CD14-positive monocyte (primary cell): Measurements from ENCODE around the gene RANBP17. TPM values are rescaled to one million over a fixed set of nuclear protein-coding genes. Genes with fewer than 3 reads are reported as not detected.
"Not testable (repeated sequence)": the region's sequence is repeated elsewhere in the genome, so short reads cannot be mapped to it uniquely, and the experiment has no call there.

Experiments used
- DNase-seq, 3 donors: peaks; one replicate each; pipeline ENCODE4 v3.0.0-alpha.2; 2011 to 2022
- H2AFZ ChIP-seq: 2 replicates; pipeline ENCODE4 v1.6.0; 2012; ENCODE audit warnings: mild to moderate bottlenecking, low read depth, low read length, inconsistent platforms; ENCODE audit not compliant: insufficient read depth, poor library complexity, severe bottlenecking
- H3K27ac ChIP-seq, 2 donors: 1 replicate in 1 of 2; 2 replicates in 1 of 2; pipeline ENCODE4 v1.5.1; 2012 to 2013; ENCODE audit warnings: low read length in 2 of 2, control low read depth in 1 of 2, inconsistent platforms in 1 of 2, low read depth in 1 of 2, mild to moderate bottlenecking in 1 of 2
- H3K27me3 ChIP-seq, 2 donors: one replicate each; pipeline versions ENCODE4 v1.6.0 to v1.6.1; 2011 to 2013; ENCODE audit warnings: low read length in 2 of 2; ENCODE audit not compliant: control insufficient read depth in 2 of 2, insufficient read depth in 2 of 2
- H3K36me3 ChIP-seq, 2 donors: replicated peaks in 1 of 2; 1 replicate in 1 of 2; 2 replicates in 1 of 2; pipeline versions ENCODE4 v1.5.1 to v1.6.1; 2012 to 2013; ENCODE audit warnings: low read length in 2 of 2, control low read depth in 1 of 2, inconsistent platforms in 1 of 2, mild to moderate bottlenecking in 1 of 2; ENCODE audit not compliant: insufficient read depth in 2 of 2, control insufficient read depth in 1 of 2
- H3K4me1 ChIP-seq, 2 donors: 1 replicate in 1 of 2; 2 replicates in 1 of 2; pipeline versions ENCODE4 v1.5.1 to v1.6.1; 2012 to 2013; ENCODE audit warnings: low read length in 2 of 2, control low read depth in 1 of 2, inconsistent platforms in 1 of 2, mild to moderate bottlenecking in 1 of 2, moderate library complexity in 1 of 2; ENCODE audit not compliant: insufficient read depth in 2 of 2, control insufficient read depth in 1 of 2
- H3K4me2 ChIP-seq: replicated peaks from 2 replicates; pipeline ENCODE3; 2012; ENCODE audit warnings: low read length, moderate library complexity, mild to moderate bottlenecking; ENCODE audit not compliant: poor library complexity, severe bottlenecking; ENCODE audit errors: extremely low read depth
- H3K4me3 ChIP-seq, 3 experiments: fragments of 200-600 bp in 1 of 3; sonication (generic) in 1 of 3; replicated peaks in 1 of 3; 1 replicate in 2 of 3; 2 replicates in 1 of 3; pipeline ENCODE4 v1.5.1; 2011 to 2013; ENCODE audit warnings: low read length in 3 of 3, mild to moderate bottlenecking in 3 of 3, control low read depth in 2 of 3, low read depth in 2 of 3, inconsistent platforms in 1 of 3, moderate library complexity in 1 of 3
- H3K79me2 ChIP-seq: 2 replicates; pipeline ENCODE4 v1.6.0; 2012; ENCODE audit warnings: mild to moderate bottlenecking, control low read depth, inconsistent platforms, low read length, moderate library complexity; ENCODE audit not compliant: insufficient read depth
- H3K9ac ChIP-seq: 2 replicates; pipeline ENCODE4 v1.6.0; 2017; ENCODE audit warnings: low read length, mild to moderate bottlenecking; ENCODE audit not compliant: insufficient read depth, poor library complexity, severe bottlenecking
- H3K9me3 ChIP-seq, 2 donors: replicated peaks in 1 of 2; 1 replicate in 1 of 2; 2 replicates in 1 of 2; pipeline versions ENCODE4 v1.5.1 to v1.6.1; 2012 to 2013; ENCODE audit warnings: low read length in 2 of 2, control low read depth in 1 of 2; ENCODE audit not compliant: control insufficient read depth in 1 of 2, insufficient read depth in 1 of 2
- H4K20me1 ChIP-seq: 2 replicates; pipeline ENCODE4 v1.6.0; 2012; ENCODE audit warnings: mild to moderate bottlenecking, low read length, control low read depth, moderate library complexity; ENCODE audit not compliant: insufficient read depth
- H3K27ac Mint-ChIP-seq, 7 donors: one replicate each; pipeline ENCODE4 v1.8.0; 2020; ENCODE audit warnings: mild to moderate bottlenecking in 7 of 7, mixed read lengths in 7 of 7, moderate library complexity in 6 of 7, inconsistent platforms in 2 of 7
- H3K27me3 Mint-ChIP-seq, 3 donors: one replicate each; pipeline ENCODE4 v1.8.0; 2021 to 2022; ENCODE audit warnings: low read depth in 3 of 3, mild to moderate bottlenecking in 3 of 3, mixed read lengths in 3 of 3, moderate library complexity in 3 of 3, inconsistent platforms in 1 of 3
- H3K36me3 Mint-ChIP-seq, 2 donors: one replicate each; pipeline ENCODE4 v1.8.0; 2020; ENCODE audit warnings: mixed read lengths in 2 of 2, inconsistent platforms in 1 of 2, mild to moderate bottlenecking in 1 of 2
- H3K4me1 Mint-ChIP-seq: one replicate; pipeline ENCODE4 v1.8.0; 2020; ENCODE audit warnings: mild to moderate bottlenecking, mixed read lengths
- H3K4me3 Mint-ChIP-seq, 2 donors: one replicate each; pipeline ENCODE4 v1.8.0; 2020; ENCODE audit warnings: mild to moderate bottlenecking in 2 of 2, mixed read lengths in 2 of 2, moderate library complexity in 1 of 2
- H3K9me3 Mint-ChIP-seq, 7 donors: one replicate each; pipeline ENCODE4 v1.8.0; 2020 to 2022; ENCODE audit warnings: mixed read lengths in 7 of 7, mild to moderate bottlenecking in 6 of 7, moderate library complexity in 6 of 7, inconsistent platforms in 2 of 7
- CTCF ChIP-seq: fragments of 200-600 bp; IDR thresholded peaks from one replicate; pipeline ENCODE4 v1.8.0; 2022; ENCODE audit warnings: antibody characterized with exemption, mild to moderate bottlenecking
- WGBS: methylation state at CpG from one replicate; pipeline ENCODE4 v1.1.5; 2013; ENCODE audit warnings: missing lambda C conversion rate; ENCODE audit not compliant: insufficient coverage; 5-methylcytosine and 5-hydroxymethylcytosine counted together
- intact Hi-C, 2 donors: fragments of 100-400 bp; cut with micrococcal nuclease; formaldehyde crosslinking; loops; one replicate each; pipeline versions ENCODE4 v1.15.0 to v1.15.1; 2023
- polyA plus RNA-seq, 3 donors: library from polyadenylated mRNA; depleted of rRNA in 1 of 3; unstranded in 2 of 3; stranded (reverse) in 1 of 3; fragments of 300-500 nt in 2 of 3; fragments of >200 nt in 1 of 3; fragmentation: Illumina TruSeq in 2 of 3; gene quantifications; 1 replicate in 2 of 3; 2 replicates in 1 of 3; pipeline ENCODE4 v1.2.3, GENCODE V29; 2012 to 2021

Gene RANBP17
- polyA plus RNA-seq, 3 donors, result 0.07 to 0.13 TPM; not detected in 1

GRCh38 chr5:171168171-171168570 is 306.4 kb downstream of the RANBP17 start:
- H3K4me2 ChIP-seq, result no peak overlapping the region
- TF ChIP-seq CTCF, result no peak
- no peaks in the 10 kb centered on the region for H3K36me3 Mint-ChIP-seq
- no peaks in the 10 kb centered on the region for H3K27me3 ChIP-seq
- peaks cover 5 to 7% (median 5%) of the 10 kb centered on the region in 3 donors for H3K27me3 Mint-ChIP-seq
- peaks cover 0 to 2% (median 0%) of the 10 kb centered on the region in 7 donors for H3K9me3 Mint-ChIP-seq
- no peak overlapping the region for H3K4me3 Mint-ChIP-seq
- no peak overlapping the region for H2AFZ ChIP-seq
- no peak overlapping the region for H3K4me3 ChIP-seq
- H3K9ac ChIP-seq, result no peak overlapping the region
- DNase-seq, result peak; percentile 7 to 56 (median 21)
- H4K20me1 ChIP-seq, result no peaks in the 10 kb centered on the region
- intact Hi-C loops, result no loop called here
- 50% methylated on average over 1 of the region's 4 CpGs for WGBS
- no peak overlapping the region for H3K27ac Mint-ChIP-seq
- H3K79me2 ChIP-seq, result no peaks in the 10 kb centered on the region
- no peaks in the 10 kb centered on the region for H3K9me3 ChIP-seq
- H3K4me1 ChIP-seq, result peaks cover 4 to 10% of the 10 kb centered on the region in 2 donors
- peaks cover 12% of the 10 kb centered on the region for H3K4me1 Mint-ChIP-seq
- no peak overlapping the region for H3K27ac ChIP-seq
- no peaks in the 10 kb centered on the region for H3K36me3 ChIP-seq

DNA sequence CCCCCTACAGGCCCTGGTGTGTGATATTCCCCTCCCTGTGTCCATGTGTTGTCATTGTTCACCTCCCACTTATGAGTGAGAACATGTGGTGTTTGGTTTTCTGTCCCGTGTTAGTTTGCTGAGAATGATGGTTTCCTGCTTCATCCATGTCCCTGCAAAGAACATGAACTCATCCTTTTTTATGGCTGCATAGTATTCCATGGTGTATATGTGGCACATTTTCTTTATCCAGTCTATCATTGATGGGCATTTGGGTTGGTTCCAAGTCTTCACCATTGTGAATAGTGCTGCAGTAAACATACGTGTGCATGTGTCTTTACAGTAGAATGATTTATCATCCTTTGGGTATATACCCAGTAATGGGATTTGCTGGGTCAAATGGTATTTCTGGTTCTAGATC is 313.1 kb downstream of the RANBP17 start:
- H3K4me3 Mint-ChIP-seq, intact Hi-C loops, H3K4me2 ChIP-seq, H3K27ac ChIP-seq, H2AFZ ChIP-seq, H3K36me3 Mint-ChIP-seq, H3K4me1 Mint-ChIP-seq, H4K20me1 ChIP-seq, H3K4me3 ChIP-seq, H3K9me3 ChIP-seq, H3K4me1 ChIP-seq, H3K27me3 Mint-ChIP-seq, H3K36me3 ChIP-seq, H3K9ac ChIP-seq, H3K9me3 Mint-ChIP-seq, H3K27me3 ChIP-seq, H3K79me2 ChIP-seq, DNase-seq: not testable (repeated sequence)
- no CpG with 5 or more reads among the region's 2 CpGs for WGBS
- H3K27ac Mint-ChIP-seq, result peak overlapping the region in 1 of 7 donors; percentile 42
